Bronchial epithelial cell (primary cell): ENCODE measurements around the gene MTERF1. TPM values are rescaled to one million over a fixed set of nuclear protein-coding genes. Genes with fewer than 3 reads are reported as not detected.

Source experiments
- DNase-seq: peaks from one replicate; pipeline ENCODE4 v3.0.0-alpha.2; 2010; ENCODE audit warnings: low read depth
- FAIRE-seq: peaks from 2 replicates; lab custom pipeline; 2011; peaks lifted over from hg19 to GRCh38; lab: Jason Lieb, UNC
- H3K27me3 ChIP-seq: 2 replicates; pipeline ENCODE4 v1.5.1; 2011; ENCODE audit warnings: low read length; ENCODE audit not compliant: control insufficient read depth, insufficient read depth
- H3K36me3 ChIP-seq: 2 replicates; pipeline ENCODE4 v1.5.1; 2011; ENCODE audit warnings: low read length; ENCODE audit not compliant: control insufficient read depth, insufficient read depth
- H3K4me3 ChIP-seq: 2 replicates; pipeline ENCODE4 v1.5.1; 2011; ENCODE audit warnings: mild to moderate bottlenecking, low read depth, low read length, control low read depth
- total RNA-seq: library from RNA; depleted of rRNA; stranded (reverse); fragments of >200 nt; gene quantifications from 2 replicates; pipeline ENCODE4 v1.2.1, GENCODE V29; 2014
- TF ChIP-seq, protein P1 (sequence below): IDR thresholded peaks from 2 replicates; pipeline ENCODE4 v1.5.1; 2011; ENCODE audit warnings: mild to moderate bottlenecking, moderate library complexity, low read length, control low read depth, inconsistent platforms; ENCODE audit not compliant: insufficient read depth, severe bottlenecking

Gene MTERF1
- total RNA-seq, 1 donor from 2014 or later, result 10.3 TPM

- Histone ChIP-seq H3K4me3 (no peak overlapping the region), H3K36me3 (no peaks in the 10 kb centered on the region), H3K27me3 (no peaks in the 10 kb centered on the region)
- no peak for DNase-seq
- TF ChIP-seq, protein P1, sequence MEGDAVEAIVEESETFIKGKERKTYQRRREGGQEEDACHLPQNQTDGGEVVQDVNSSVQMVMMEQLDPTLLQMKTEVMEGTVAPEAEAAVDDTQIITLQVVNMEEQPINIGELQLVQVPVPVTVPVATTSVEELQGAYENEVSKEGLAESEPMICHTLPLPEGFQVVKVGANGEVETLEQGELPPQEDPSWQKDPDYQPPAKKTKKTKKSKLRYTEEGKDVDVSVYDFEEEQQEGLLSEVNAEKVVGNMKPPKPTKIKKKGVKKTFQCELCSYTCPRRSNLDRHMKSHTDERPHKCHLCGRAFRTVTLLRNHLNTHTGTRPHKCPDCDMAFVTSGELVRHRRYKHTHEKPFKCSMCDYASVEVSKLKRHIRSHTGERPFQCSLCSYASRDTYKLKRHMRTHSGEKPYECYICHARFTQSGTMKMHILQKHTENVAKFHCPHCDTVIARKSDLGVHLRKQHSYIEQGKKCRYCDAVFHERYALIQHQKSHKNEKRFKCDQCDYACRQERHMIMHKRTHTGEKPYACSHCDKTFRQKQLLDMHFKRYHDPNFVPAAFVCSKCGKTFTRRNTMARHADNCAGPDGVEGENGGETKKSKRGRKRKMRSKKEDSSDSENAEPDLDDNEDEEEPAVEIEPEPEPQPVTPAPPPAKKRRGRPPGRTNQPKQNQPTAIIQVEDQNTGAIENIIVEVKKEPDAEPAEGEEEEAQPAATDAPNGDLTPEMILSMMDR, result no peak
- peak; percentile 76 for FAIRE-seq
Measured at GRCh38 chr7:91843831-91844230, 36.7 kb downstream of the MTERF1 start.

- TF ChIP-seq, protein P1, result no peak
- DNase-seq (no peak), FAIRE-seq (no peak)
- no peaks in the 10 kb centered on the region for H3K36me3 ChIP-seq
- no peaks in the 10 kb centered on the region for H3K27me3 ChIP-seq
- H3K4me3 ChIP-seq, result no peak overlapping the region
Measured at GRCh38 chr7:91838439-91838838, 42.1 kb downstream of the MTERF1 start.

GRCh38 chr7:91837397-91838070, 43.0 kb downstream of the MTERF1 start:
- no peak for DNase-seq
- TF ChIP-seq, protein P1, result no peak

DNA sequence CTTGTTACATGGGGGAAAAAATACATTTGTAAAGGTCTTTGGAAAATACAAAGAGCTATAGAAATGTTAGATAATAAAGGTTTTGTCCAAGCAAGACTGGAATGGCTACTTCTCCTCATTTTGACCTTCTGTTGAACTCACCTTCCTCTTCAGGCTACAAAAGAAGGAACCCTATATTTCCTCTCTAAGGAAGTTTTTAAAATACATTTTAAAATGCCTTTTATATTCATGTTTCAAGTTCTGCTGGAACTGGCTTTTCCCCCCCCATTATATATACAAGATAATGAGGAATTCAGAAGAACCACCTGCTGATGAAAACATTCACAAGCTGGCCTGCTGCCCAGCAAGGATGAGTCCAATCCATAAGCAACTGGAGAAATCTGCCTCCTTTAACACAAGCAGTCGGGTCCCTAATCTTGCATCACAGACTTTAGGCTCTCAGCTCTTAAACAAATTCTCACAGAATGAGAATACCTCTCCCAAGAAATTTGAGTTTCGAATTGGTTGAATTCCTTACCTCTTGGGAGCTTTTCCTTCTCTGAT, 44.6 kb downstream of the MTERF1 start:
- DNase-seq (peak; percentile 35), FAIRE-seq (no peak)
- Histone ChIP-seq H3K36me3 (no peaks in the 10 kb centered on the region), H3K27me3 (no peaks in the 10 kb centered on the region), H3K4me3 (no peak overlapping the region)
- TF ChIP-seq, protein P1, result no peak

More at GRCh38 chr7:91837397-91838070, 43.0 kb downstream of the MTERF1 start:
- H3K36me3 ChIP-seq, result no peaks in the 10 kb centered on the region
- no peak overlapping the region for H3K4me3 ChIP-seq
- H3K27me3 ChIP-seq, result no peaks in the 10 kb centered on the region
- FAIRE-seq, result peak; percentile 68

DNA sequence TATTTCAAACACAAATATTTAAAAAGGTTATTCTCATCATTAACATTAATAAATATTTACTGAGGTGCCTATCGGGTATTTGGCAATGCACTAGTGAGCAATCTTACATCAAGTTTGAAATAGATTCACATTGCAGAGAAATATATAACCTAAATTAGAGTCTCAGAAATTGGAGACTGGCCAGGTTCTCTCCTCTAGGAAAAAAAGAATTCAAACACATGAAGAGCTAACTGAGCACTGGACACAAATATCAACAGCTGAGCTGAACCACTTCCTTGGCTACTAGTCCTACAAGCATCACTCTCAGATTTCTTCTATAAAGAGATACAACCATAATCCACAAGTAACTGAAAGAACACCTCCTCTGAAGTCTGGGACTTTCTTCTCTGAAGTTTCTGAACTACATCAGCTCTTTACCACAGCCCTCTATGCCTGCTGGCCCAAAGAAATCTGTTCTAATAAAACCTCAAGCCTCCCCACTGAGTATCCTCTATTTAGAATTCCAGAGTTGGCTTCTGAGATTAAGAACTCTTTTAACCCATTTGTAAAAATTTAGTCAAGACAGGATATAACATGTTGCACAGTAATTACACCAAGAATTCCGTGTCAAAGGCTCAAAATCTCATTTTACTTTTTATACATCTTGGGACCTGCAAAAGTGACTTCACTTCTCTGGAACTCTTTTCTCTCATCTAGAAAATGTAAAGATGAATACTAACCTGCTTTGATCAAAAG, 45.2 kb downstream of the MTERF1 start:
- DNase-seq (peak; percentile 21), FAIRE-seq (no peak)
- Histone ChIP-seq H3K4me3 (no peak overlapping the region), H3K36me3 (no peaks in the 10 kb centered on the region), H3K27me3 (no peaks in the 10 kb centered on the region)
- TF ChIP-seq, protein P1, result no peak
